GM13976 (cell line): ENCODE data around the gene AMD1.
"Not testable (repeated sequence)": the region's sequence is repeated elsewhere in the genome, so short reads cannot be mapped to it uniquely, and the experiment has no call there.

Source experiments
- DNase-seq: peaks from one replicate; pipeline ENCODE4 v3.0.0; 2012; ENCODE audit warnings: low spot score
- in situ Hi-C: fragments of 300-500 bp; cut with MboI; formaldehyde crosslinking; loops from one replicate; pipeline ENCODE4 v1.12.0; 2022; ENCODE audit warnings: low sequenced_read_pairs, mixed read lengths, inconsistent platforms; ENCODE audit not compliant: unreplicated experiment
- TF ChIP-seq, protein P1 (sequence below): IDR thresholded peaks from 2 replicates; pipeline ENCODE4 v1.5.1; 2012; ENCODE audit warnings: borderline replicate concordance, mild to moderate bottlenecking; ENCODE audit not compliant: insufficient read depth; ENCODE audit errors: extremely low read depth, missing control alignments, control extremely low read depth

The AMD1 gene

DNA sequence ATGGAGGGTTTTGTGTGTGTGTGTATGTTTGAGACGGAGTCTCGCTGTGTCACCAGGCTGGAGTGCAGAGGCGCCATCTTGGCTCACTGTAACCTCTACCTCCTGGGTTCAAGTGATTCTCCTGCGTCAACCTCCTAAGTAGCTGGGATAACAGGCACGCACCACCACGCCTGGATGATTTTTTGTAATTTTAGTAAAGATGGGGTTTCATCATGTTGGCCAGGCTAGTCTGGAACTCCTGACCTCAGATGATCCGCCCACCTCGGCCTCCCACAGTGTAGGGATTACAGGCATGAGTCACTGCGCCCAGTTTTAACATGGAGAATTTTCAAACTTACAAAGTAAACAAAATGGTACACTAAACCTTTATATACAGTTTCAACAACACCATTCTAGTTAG is 22.8 kb downstream of the AMD1 start:
- DNase-seq, result no peak
- TF ChIP-seq, protein P1, sequence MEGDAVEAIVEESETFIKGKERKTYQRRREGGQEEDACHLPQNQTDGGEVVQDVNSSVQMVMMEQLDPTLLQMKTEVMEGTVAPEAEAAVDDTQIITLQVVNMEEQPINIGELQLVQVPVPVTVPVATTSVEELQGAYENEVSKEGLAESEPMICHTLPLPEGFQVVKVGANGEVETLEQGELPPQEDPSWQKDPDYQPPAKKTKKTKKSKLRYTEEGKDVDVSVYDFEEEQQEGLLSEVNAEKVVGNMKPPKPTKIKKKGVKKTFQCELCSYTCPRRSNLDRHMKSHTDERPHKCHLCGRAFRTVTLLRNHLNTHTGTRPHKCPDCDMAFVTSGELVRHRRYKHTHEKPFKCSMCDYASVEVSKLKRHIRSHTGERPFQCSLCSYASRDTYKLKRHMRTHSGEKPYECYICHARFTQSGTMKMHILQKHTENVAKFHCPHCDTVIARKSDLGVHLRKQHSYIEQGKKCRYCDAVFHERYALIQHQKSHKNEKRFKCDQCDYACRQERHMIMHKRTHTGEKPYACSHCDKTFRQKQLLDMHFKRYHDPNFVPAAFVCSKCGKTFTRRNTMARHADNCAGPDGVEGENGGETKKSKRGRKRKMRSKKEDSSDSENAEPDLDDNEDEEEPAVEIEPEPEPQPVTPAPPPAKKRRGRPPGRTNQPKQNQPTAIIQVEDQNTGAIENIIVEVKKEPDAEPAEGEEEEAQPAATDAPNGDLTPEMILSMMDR, result no peak
- in situ Hi-C loops, result no loop called here

DNA sequence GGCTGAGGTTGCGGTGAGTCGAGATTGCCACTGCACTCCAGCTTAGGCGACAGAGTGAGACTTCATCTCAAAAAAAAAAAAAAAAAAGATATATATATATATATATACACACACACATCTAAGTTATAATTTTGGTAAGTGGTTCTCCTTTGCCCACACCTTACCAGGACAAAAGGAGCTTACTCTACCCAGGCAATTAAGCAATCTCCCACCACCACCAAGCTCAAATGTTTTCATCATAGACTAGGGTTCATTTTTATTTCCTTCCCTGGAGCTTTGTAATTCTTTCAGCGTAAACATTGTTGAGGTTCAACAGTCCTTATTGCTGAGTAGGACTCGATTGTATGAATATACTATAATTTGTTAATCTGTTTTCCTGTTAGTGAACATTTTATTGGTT is 23.5 kb downstream of the AMD1 start:
- DNase-seq, result no peak
- in situ Hi-C loops, result no loop called here
- TF ChIP-seq, protein P1, result no peak

DNA sequence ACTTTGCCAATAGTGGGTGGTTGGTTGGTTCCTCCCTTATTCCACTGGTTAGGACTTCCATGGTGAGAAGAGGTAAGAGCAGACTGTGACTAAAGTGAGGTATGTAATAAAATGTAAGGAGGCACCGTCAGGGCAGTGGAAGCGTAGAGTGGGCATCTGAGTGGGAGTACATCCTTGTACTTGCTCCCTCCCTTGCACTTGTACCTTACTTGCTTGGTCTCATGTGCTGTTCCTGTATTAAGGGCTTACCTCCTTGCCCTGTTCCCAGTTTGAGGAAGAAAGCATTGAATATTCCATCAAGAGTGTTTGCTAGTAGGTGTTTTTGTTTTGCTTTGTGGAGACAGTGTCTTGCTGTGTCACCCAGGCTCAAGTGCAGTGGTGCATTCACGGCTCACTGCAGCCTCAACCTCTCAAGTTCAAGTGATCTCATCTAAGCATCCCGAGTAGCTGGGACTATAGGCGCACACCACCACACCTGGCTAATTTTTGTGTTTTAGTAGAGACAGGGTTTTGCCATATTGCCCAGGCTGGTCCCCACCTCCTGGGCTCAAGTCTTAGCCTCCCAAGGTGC is 25.5 kb downstream of the AMD1 start:
- TF ChIP-seq, protein P1, result no peak
- no peak for DNase-seq
- in situ Hi-C loops, result no loop called here

DNA sequence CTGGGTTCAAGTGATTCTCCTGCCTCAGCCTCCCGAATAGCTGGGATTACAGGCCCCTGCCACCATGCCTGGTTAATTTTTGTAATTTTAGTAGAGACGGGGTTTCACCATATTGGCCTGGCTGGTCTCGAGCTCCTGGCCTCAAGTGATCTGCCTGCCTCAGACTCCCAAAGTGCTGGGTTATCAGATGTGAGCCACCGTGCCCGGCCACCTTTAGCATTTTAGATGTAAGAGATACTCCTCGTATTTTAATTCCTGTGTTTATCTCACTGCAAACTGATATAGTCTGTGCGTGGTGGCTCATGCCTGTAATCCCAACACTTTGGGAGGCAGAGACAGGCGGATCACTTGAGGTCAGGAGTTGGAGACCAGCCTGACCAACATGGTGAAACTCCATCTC is 27.0 kb downstream of the AMD1 start:
- DNase-seq, in situ Hi-C loops: not testable (repeated sequence)

DNA sequence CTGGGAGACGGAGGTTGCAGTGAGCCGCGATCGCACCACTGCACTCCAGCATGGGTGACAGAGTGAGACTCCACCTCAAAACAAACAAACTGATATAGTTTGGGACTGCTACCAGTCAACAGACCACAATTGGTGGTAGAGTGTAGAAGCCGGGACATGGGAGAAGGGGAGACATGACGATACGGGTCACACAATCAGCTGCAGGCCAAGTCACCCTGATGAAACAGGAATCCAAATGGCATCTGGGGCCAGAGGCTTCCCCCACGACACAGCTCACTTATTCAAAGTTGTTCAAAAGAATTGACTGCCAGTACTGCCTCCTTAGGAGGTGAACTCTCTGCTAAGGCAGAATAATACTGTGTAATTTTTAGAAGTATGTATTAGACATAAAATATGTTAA is 27.5 kb downstream of the AMD1 start:
- no peak for DNase-seq
- in situ Hi-C loops, result no loop called here
- TF ChIP-seq, protein P1, result no peak

DNA sequence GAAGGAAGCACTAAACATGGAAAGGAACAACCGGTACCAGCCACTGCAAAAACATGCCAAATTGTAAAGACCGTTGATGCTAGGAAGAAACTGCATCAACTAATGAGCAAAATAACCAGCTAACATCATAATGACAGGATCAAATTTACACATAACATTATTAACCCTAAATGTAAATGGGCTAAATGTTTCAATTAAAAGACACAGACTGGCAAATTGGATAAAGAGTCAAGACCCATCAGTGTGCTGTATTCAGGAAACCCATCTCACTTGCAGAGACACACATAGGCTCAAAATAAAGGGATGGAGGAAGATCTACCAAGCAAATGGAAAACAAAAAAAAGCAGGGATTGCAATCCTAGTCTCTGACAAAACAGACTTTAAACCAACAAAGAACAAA is 31.7 kb downstream of the AMD1 start:
- DNase-seq, in situ Hi-C loops: not testable (repeated sequence)

DNA sequence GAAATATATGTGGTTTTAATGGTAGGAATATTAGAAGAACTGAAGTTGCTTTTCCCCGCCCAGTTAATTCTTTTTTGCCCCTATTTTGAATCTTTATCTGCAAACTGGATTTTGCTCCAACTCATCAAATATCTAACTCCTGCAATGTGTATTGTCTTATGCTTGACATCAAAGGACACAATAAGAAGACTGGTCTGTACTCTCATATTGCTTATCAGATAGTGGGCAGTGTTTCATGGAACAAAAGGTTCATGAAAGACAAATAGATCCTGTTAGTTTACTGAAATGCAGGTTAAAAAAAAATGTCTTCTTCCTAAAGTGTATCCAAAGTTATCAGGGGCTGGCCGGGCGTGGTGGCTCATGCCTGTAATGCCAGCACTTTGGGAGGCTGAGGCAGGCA is 56.2 kb downstream of the AMD1 start:
- DNase-seq, result no peak
- in situ Hi-C loops, result no loop called here
- TF ChIP-seq, protein P1, result no peak

DNA sequence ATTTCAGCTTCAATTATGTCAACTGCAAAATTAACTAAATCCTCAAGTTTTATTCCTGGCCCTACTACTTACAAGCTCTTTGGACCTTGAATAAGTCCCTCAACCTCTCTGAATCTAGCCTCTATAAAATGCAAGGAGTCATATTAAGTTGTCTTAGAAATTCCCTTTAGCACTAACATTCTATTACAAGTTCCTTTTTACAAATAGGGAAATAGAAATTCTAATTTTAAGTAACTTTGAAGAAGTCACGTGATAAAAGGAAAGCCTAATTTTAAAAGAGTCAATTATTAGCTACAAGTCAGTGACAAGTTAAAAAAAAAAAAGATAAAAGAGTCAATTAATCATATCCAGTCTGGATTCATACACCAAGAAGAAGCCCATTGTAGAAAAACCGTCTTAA is 59.3 kb downstream of the AMD1 start:
- in situ Hi-C loops, result no loop called here
- TF ChIP-seq, protein P1, result no peak
- DNase-seq, result no peak
